GM12878 (cell line): Measurements from ENCODE around the gene NEU1. TPM values are rescaled to one million over a fixed set of nuclear protein-coding genes. Genes with fewer than 3 reads are reported as not detected.

Source experiments
- ATAC-seq: fragments of 200-7000 bp; cut with Tn5 transposase; 3 replicates; pipeline ENCODE4 v1.9.1; 2020; ENCODE audit warnings: mild to moderate bottlenecking, moderate library complexity
- BruUV-seq: library from RNA; stranded (reverse); fragments of 400-500 nt; replicated peaks from 2 replicates; lab custom pipeline; 2021; lab: Mats Ljungman, UMichigan
- CTCF ChIA-PET: fragments of 300-600 bp; sonication (Branson Sonifier 250); formaldehyde crosslinking; extraction: SDS; loops from one replicate; lab custom pipeline; 2021; ENCODE audit warnings: inconsistent platforms; lab: Yijun Ruan, JAX
- POLR2A ChIA-PET: fragments of 350-600 bp; formaldehyde crosslinking; extraction: SDS; loops from one replicate; lab custom pipeline; 2021; ENCODE audit warnings: inconsistent platforms; lab: Charles Lee
- RAD21 ChIA-PET: fragments of 300-600 bp; sonication (Branson Sonifier 250); formaldehyde crosslinking; loops from one replicate; lab custom pipeline; 2023; ENCODE audit warnings: antibody characterized with exemption; ENCODE audit not compliant: unreplicated experiment; lab: Charles Lee
- SMC1A ChIA-PET: fragments of 300-600 bp; sonication (Branson Sonifier 250); formaldehyde crosslinking; loops from one replicate; lab custom pipeline; 2023; ENCODE audit not compliant: unreplicated experiment, uncharacterized antibody; lab: Charles Lee
- DNase-seq: peaks from one replicate; pipeline ENCODE4 v3.0.0-alpha.2; 2011; ENCODE audit warnings: low read depth, low spot score
- FAIRE-seq: peaks from 3 replicates; lab custom pipeline; 2011; peaks lifted over from hg19 to GRCh38; lab: Jason Lieb, UNC
- H2AFZ ChIP-seq: 2 replicates; pipeline ENCODE4 v1.6.0; 2011; ENCODE audit warnings: low read depth, low read length, control low read depth; ENCODE audit not compliant: control insufficient read depth
- H3K27ac ChIP-seq: 2 replicates; pipeline ENCODE4 v1.5.1; 2011; ENCODE audit warnings: control low read depth; ENCODE audit not compliant: control insufficient read depth, insufficient read depth
- H3K27me3 ChIP-seq, 2 experiments: replicated peaks in 1 of 2; 2 replicates each; pipeline versions ENCODE4 v1.6.0 to v1.6.1; 2011; ENCODE audit warnings: low read length in 1 of 2; ENCODE audit not compliant: control insufficient read depth in 2 of 2, insufficient read depth in 2 of 2
- H3K36me3 ChIP-seq, 2 experiments: 2 replicates each; pipeline ENCODE4 v1.5.1; 2011; ENCODE audit warnings: low read length in 1 of 2; ENCODE audit not compliant: control insufficient read depth in 2 of 2, insufficient read depth in 2 of 2
- H3K4me1 ChIP-seq: 2 replicates; pipeline ENCODE4 v1.6.1; 2011; ENCODE audit warnings: mild to moderate bottlenecking, low read length, moderate library complexity, mixed read lengths; ENCODE audit not compliant: control insufficient read depth, insufficient read depth
- H3K4me2 ChIP-seq: 2 replicates; pipeline ENCODE4 v1.6.0; 2011; ENCODE audit warnings: control low read depth; ENCODE audit not compliant: control insufficient read depth, insufficient read depth
- H3K4me3 ChIP-seq: fragments of 200-600 bp; sonication (generic); 2 replicates; pipeline ENCODE4 v1.5.1; 2016
- H3K79me2 ChIP-seq: 2 replicates; pipeline ENCODE4 v1.6.0; 2011; ENCODE audit warnings: low read length; ENCODE audit not compliant: control insufficient read depth, insufficient read depth
- H3K9ac ChIP-seq: 2 replicates; pipeline ENCODE4 v1.8.0; 2011; ENCODE audit warnings: low read length, control low read depth, mixed read lengths; ENCODE audit not compliant: control insufficient read depth, insufficient read depth
- H3K9me3 ChIP-seq: replicated peaks from 3 replicates; pipeline ENCODE4 v1.5.1; 2011; ENCODE audit warnings: mild to moderate bottlenecking, low read length; ENCODE audit not compliant: control insufficient read depth, insufficient read depth
- H4K20me1 ChIP-seq: 2 replicates; pipeline ENCODE4 v1.6.0; 2011; ENCODE audit not compliant: control insufficient read depth, insufficient read depth
- CEBPB ChIP-seq, 2 experiments: fragments of 150-350 bp in 1 of 2; IDR thresholded peaks; 2 replicates each; pipeline ENCODE4 v1.6.1; 2012 to 2014; ENCODE audit warnings: low read depth in 2 of 2, low read length in 2 of 2, borderline replicate concordance in 1 of 2, inconsistent platforms in 1 of 2
- POLR2A ChIP-seq: IDR thresholded peaks from 2 replicates; pipeline ENCODE4 v1.6.1; 2011; ENCODE audit warnings: low read depth, mild to moderate bottlenecking, low read length
- POLR2AphosphoS2 ChIP-seq: IDR thresholded peaks from 2 replicates; pipeline ENCODE4 v1.6.1; 2011; ENCODE audit warnings: low read depth, mild to moderate bottlenecking, low read length, improper control_type of control experiment, moderate library complexity
- WGBS: methylation state at CpG from one replicate; pipeline ENCODE4 v1.1.6; 2016; ENCODE audit warnings: low lambda C conversion rate; ENCODE audit not compliant: insufficient replicate concordance, insufficient coverage; ENCODE audit errors: missing lambda C conversion rate; 5-methylcytosine and 5-hydroxymethylcytosine counted together
- in situ Hi-C: fragments of 300-500 bp; cut with MboI; formaldehyde crosslinking; loops from 9 replicates; pipeline ENCODE4 v1.14.3; 2018; ENCODE audit warnings: mixed read lengths
- intact Hi-C: fragments of 100-400 bp; cut with micrococcal nuclease; formaldehyde crosslinking; loops from one replicate; pipeline ENCODE4 v1.14.2; 2022; ENCODE audit not compliant: unreplicated experiment
- polyA plus RNA-seq, 11 experiments: library from polyadenylated mRNA; depleted of rRNA in 4 of 11; unstranded in 6 of 11; stranded (reverse) in 5 of 11; fragments of >200 nt; fragmentation: Nextera tagmentation in 4 of 11; fragmentation: Illumina TruSeq in 1 of 11; extraction: Ambion mirVana in 4 of 11; extraction: Trizol in 1 of 11; gene quantifications; 1 replicate in 1 of 11; 2 replicates in 10 of 11; pipeline versions ENCODE4 v1.2.1 to v1.2.3, GENCODE V29; 2011 to 2016; ENCODE audit warnings: inconsistent platforms in 2 of 11, missing spikeins in 2 of 11, low read depth in 1 of 11
- total RNA-seq, 4 experiments: library from RNA; depleted of rRNA in 3 of 4; stranded (reverse); fragments of >200 nt in 3 of 4; fragmentation: Illumina TruSeq in 1 of 4; extraction: Trizol in 1 of 4; gene quantifications; 2 replicates each; pipeline versions ENCODE4 v1.2.1 to v1.2.3, GENCODE V29; 2013 to 2021
- TF ChIP-seq, protein P1 (sequence below): fragments of 450-650 bp; IDR thresholded peaks from 2 replicates; pipeline ENCODE4 v1.6.1; 2017; ENCODE audit warnings: mild to moderate bottlenecking, low read depth, inconsistent platforms; ENCODE audit not compliant: poor library complexity, severe bottlenecking

Gene NEU1
- total and polyA plus RNA-seq, 10 of the 15 experiments (the other 5 are each of a cell fraction or from before 2014, with no cell fraction given), result 7.2 to 26.9 (median 21.6) TPM

DNA sequence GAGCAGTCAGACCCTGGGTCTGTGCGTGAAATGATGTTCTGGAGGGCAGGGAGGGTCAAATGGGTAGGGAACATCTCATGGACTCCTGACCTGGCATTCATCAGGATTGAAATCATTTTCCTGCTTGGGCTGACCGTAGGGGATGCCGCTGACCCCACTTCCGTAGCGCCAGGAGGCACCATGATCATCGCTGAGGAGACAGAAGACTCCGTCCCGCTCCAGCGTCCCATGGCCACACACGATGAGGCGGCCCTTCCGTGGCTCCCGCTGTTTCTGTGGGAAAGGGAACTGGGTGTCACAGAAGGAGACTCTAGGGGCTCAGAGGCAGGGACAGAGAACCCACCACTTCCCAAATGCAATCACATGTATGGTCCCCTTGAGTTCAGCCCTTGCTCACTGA is 2.3 kb downstream of the NEU1 start:
- Histone ChIP-seq H3K79me2 (no peaks in the 10 kb centered on the region; the same call in 1 of the 2 replicates), H3K4me2 (no peak overlapping the region), H3K4me3 (no peak overlapping the region), H3K9me3 (no peaks in the 10 kb centered on the region), H3K9ac (no peak overlapping the region), H3K4me1 (peaks cover 11% of the 10 kb centered on the region), H2AFZ (no peak overlapping the region), H4K20me1 (no peaks in the 10 kb centered on the region), H3K27ac (no peak overlapping the region), H3K27me3 (no peaks in the 10 kb centered on the region), H3K36me3 (peaks cover 0 to 3% of the 10 kb centered on the region in 2 experiments; a peak in 1 of 4 replicates)
- no peak for ATAC-seq
- BruUV-seq, result no TSS peak
- in situ Hi-C loops, result no loop called here
- FAIRE-seq, result no peak
- 0 out of 2 replicates have a peak, but pooled peaks have one; percentile 17 for TF ChIP-seq POLR2AphosphoS2
- no peak for TF ChIP-seq CEBPB (IDR thresholded peaks at IDR 0.05; ENCODE audit: borderline replicate concordance in 1 of 2, low read depth in 2 of 2, low read length in 2 of 2)
- TF ChIP-seq, protein P1, sequence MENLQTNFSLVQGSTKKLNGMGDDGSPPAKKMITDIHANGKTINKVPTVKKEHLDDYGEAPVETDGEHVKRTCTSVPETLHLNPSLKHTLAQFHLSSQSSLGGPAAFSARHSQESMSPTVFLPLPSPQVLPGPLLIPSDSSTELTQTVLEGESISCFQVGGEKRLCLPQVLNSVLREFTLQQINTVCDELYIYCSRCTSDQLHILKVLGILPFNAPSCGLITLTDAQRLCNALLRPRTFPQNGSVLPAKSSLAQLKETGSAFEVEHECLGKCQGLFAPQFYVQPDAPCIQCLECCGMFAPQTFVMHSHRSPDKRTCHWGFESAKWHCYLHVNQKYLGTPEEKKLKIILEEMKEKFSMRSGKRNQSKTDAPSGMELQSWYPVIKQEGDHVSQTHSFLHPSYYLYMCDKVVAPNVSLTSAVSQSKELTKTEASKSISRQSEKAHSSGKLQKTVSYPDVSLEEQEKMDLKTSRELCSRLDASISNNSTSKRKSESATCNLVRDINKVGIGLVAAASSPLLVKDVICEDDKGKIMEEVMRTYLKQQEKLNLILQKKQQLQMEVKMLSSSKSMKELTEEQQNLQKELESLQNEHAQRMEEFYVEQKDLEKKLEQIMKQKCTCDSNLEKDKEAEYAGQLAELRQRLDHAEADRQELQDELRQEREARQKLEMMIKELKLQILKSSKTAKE, result no peak
- TF ChIP-seq POLR2A, result no peak
- 99% methylated on average over 13 of the region's 13 CpGs for WGBS
- DNase-seq, result no peak
- ChIA-PET SMC1A (no interaction called here), CTCF (interaction anchor here (1.3 to 1.4 kb wide), 2 partner anchors 29 to 90 kb away, joined by 3 to 4 read pairs; no protein-coding TSS in a partner anchor), POLR2A (interaction anchor here (1.5 kb wide), 1 partner anchor 23 kb away, joined by 4 read pairs; no protein-coding TSS in a partner anchor), RAD21 (interaction anchor here (0.9 kb wide), 1 partner anchor 261 kb away, joined by 3 read pairs; no protein-coding TSS in a partner anchor)
- intact Hi-C loops, result no loop called here
